AG10803 (cell line): Measurements from ENCODE around the gene NVL.

Source experiments
- DNase-seq: peaks from one replicate; pipeline ENCODE4 v3.0.0; 2010; ENCODE audit warnings: low read depth
- H3K4me3 ChIP-seq: 2 replicates; pipeline ENCODE4 v1.5.1; 2011; ENCODE audit warnings: mild to moderate bottlenecking, low read length, control low read depth
- CTCF ChIP-seq: conservative IDR thresholded peaks from 2 replicates; pipeline ENCODE4 v1.5.1; 2011; ENCODE audit warnings: mild to moderate bottlenecking, low read length, control low read depth, inconsistent platforms

Gene NVL

GRCh38 chr1:224266105-224266914, 63.7 kb downstream of the NVL start:
- TF ChIP-seq CTCF, result no peak
- no peak for DNase-seq
- H3K4me3 ChIP-seq, result no peak overlapping the region

GRCh38 chr1:224264321-224264720, 65.7 kb downstream of the NVL start:
- no peak for TF ChIP-seq CTCF
- no peak for DNase-seq
- no peak overlapping the region for H3K4me3 ChIP-seq

- no peak overlapping the region for H3K4me3 ChIP-seq
- DNase-seq, result no peak
- TF ChIP-seq CTCF, result no peak
Measured at GRCh38 chr1:224262373-224263054, 67.5 kb downstream of the NVL start.

- peak; percentile 3 for DNase-seq
- no peak for TF ChIP-seq CTCF
- no peak overlapping the region for H3K4me3 ChIP-seq
Measured at GRCh38 chr1:224259986-224260385, 70.0 kb downstream of the NVL start.

GRCh38 chr1:224258351-224258750, 71.6 kb downstream of the NVL start:
- TF ChIP-seq CTCF, result no peak
- no peak for DNase-seq
- H3K4me3 ChIP-seq, result no peak overlapping the region

- DNase-seq, result no peak
- no peak for TF ChIP-seq CTCF
- H3K4me3 ChIP-seq, result no peak overlapping the region
Measured at GRCh38 chr1:224256640-224257039, 73.3 kb downstream of the NVL start.

- peak; percentile 26 for DNase-seq
- H3K4me3 ChIP-seq, result no peak overlapping the region
- no peak for TF ChIP-seq CTCF
Measured at GRCh38 chr1:224253721-224254120, 76.3 kb downstream of the NVL start.
